Suppressor macrophage treated with lipopolysaccharide for 4 hours (primary cell): ENCODE measurements around the gene GON4L.
"Not testable (repeated sequence)": the region's sequence is repeated elsewhere in the genome, so short reads cannot be mapped to it uniquely, and the experiment has no call there.

ENCODE experiments used
- DNase-seq: peaks from one replicate; pipeline ENCODE4 v3.0.0-alpha.2; 2020

Gene GON4L

GRCh38 chr1:155827450-155827849, 29.6 kb downstream of the GON4L start:
- DNase-seq: no peak

- DNase-seq: no peak
Observed at GRCh38 chr1:155816351-155816750, 40.7 kb downstream of the GON4L start.

- no peak for DNase-seq
Observed at GRCh38 chr1:155813672-155814071, 43.3 kb downstream of the GON4L start.

- DNase-seq: no peak
Observed at GRCh38 chr1:155812878-155813277, 44.1 kb downstream of the GON4L start.

- DNase-seq: no peak
Observed at GRCh38 chr1:155809088-155809487, 47.9 kb downstream of the GON4L start.

- DNase-seq: peak; percentile 12
Observed at GRCh38 chr1:155801149-155801548, 55.9 kb downstream of the GON4L start.

GRCh38 chr1:155795618-155796017, 61.4 kb downstream of the GON4L start:
- DNase-seq: not testable (repeated sequence)

- no peak for DNase-seq
Observed at GRCh38 chr1:155794605-155795245, 62.3 kb downstream of the GON4L start.

GRCh38 chr1:155793213-155793612, 63.8 kb downstream of the GON4L start:
- no peak for DNase-seq

GRCh38 chr1:155777582-155777981, 79.4 kb downstream of the GON4L start:
- DNase-seq: no peak

GRCh38 chr1:155776414-155776813, 80.6 kb downstream of the GON4L start:
- DNase-seq: peak; percentile 8

GRCh38 chr1:155773221-155773620, 83.8 kb downstream of the GON4L start:
- DNase-seq: no peak

- DNase-seq: no peak
Observed at GRCh38 chr1:155769257-155769656, 87.8 kb downstream of the GON4L start.

- not testable (repeated sequence) for DNase-seq
Observed at GRCh38 chr1:155767399-155767989, 89.5 kb downstream of the GON4L start.

GRCh38 chr1:155763989-155764388, 93.0 kb downstream of the GON4L start:
- DNase-seq: not testable (repeated sequence)

GRCh38 chr1:155763090-155763815, 93.8 kb downstream of the GON4L start:
- DNase-seq: peak; percentile 73

GRCh38 chr1:155761736-155762405, 95.1 kb downstream of the GON4L start:
- DNase-seq: no peak

GRCh38 chr1:155760751-155761475, 96.1 kb downstream of the GON4L start:
- DNase-seq: no peak

- no peak for DNase-seq
Observed at GRCh38 chr1:155759966-155760630, 96.9 kb downstream of the GON4L start.

- DNase-seq: not testable (repeated sequence)
Observed at GRCh38 chr1:155759017-155759416, 98.0 kb downstream of the GON4L start.

- not testable (repeated sequence) for DNase-seq
Observed at GRCh38 chr1:155748141-155748540, 108.9 kb downstream of the GON4L start.

- DNase-seq: not testable (repeated sequence)
Observed at GRCh38 chr1:155747586-155747985, 109.4 kb downstream of the GON4L start.
